HG02623 (cell line): ENCODE measurements around the gene GOLIM4.

Experiments
- ATAC-seq: cut with Tn5 transposase; IDR thresholded peaks from one replicate; pipeline ENCODE4 v1.9.1; 2021; ENCODE audit warnings: moderate library complexity; ENCODE audit not compliant: unreplicated experiment

Gene GOLIM4

DNA sequence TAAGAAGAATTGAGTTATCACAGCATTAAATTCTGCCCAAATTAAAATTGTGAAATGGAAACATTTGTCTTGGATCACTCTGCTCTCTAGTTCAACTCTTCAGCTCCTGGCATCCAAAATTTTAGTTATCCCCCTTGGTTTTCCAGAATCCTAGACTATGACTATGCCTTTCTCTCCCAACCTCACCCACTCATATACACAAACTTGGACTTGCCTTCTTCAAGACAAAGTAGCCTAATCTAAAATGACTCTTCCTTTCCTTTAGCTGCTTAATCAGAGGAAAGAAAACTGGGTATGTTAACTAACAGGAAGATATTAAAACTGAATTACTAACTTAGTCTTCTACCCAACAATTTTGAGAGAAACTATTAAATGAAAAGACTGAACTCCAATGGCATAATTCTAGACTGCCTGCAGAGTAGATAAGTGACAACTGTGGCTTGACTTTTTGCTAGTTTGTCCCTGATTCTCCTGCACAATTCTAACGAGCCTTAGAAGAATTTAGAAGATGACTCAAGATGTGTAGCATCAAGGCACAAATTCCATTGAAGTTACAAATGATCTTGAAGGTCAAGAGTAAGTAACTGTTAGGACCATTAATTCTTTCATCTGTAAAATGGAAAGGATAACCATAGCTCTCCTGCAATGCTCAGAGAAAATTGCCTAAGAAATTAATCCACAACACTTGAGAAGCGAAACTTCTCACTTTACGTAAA is 5.2 kb upstream of the GOLIM4 start:
- no peak for ATAC-seq

DNA sequence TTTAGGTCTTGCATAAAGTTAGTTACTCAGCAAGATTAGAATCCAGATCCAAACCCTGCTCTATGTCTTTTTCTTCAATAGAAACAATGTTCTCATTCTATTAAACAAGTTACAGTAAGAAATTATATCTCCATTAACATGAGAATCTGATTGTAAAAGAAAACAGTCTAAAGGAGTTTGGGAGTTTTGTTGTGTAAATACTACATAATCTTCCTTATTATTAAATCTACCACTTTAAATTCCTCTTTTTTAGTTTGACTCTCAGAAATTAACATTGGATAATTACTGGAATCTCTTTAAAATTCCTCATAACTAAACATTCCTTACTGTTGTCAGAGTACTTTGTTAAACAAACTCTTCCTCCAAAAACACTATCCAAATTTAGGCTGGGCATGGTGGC is 1.7 kb upstream of the GOLIM4 start:
- no peak for ATAC-seq

GRCh38 chr3:168096210-168096652 is 507 bp upstream of the GOLIM4 start:
- ATAC-seq, result peak; percentile 1

- ATAC-seq, result peak; percentile 39
Measured at GRCh38 chr3:168094877-168095610, 680 bp downstream of the GOLIM4 start.

DNA sequence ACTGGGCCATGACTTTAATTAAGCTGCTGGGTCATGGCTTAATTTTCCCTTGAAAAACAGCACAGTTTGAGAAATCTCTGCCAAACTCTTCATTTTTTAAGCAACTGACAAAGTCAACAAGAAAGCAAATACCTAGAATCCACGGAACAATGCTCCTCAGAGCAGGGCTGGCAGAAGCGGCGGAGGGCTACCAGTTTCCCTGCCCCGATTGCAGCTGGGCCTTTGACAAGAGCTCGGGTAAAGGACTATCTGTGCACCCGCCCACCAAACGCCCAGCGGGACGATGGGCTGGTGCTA is 1.2 kb downstream of the GOLIM4 start:
- ATAC-seq, result no peak

DNA sequence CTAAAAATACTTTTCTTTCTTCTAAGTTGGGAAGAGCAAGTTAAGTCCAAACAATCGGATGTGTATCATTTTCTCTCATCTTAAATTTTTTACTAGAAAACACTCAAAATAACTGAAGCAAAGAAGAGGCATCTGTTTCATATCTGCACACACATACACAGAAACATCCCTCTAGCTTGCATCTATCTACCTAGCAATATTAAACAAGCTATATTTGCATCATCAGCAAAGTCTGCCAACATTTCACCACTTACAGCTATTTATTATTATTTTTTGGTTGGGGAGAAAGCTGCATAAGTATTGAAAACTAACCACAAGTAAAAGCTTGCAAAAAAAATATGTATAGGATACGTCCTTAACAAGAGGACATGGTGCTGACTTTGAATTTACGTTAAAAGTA is 1.9 kb downstream of the GOLIM4 start:
- no peak for ATAC-seq

GRCh38 chr3:168093229-168093628 is 2.5 kb downstream of the GOLIM4 start:
- no peak for ATAC-seq

- ATAC-seq, result no peak
Measured at GRCh38 chr3:168091941-168092340, 3.8 kb downstream of the GOLIM4 start.

DNA sequence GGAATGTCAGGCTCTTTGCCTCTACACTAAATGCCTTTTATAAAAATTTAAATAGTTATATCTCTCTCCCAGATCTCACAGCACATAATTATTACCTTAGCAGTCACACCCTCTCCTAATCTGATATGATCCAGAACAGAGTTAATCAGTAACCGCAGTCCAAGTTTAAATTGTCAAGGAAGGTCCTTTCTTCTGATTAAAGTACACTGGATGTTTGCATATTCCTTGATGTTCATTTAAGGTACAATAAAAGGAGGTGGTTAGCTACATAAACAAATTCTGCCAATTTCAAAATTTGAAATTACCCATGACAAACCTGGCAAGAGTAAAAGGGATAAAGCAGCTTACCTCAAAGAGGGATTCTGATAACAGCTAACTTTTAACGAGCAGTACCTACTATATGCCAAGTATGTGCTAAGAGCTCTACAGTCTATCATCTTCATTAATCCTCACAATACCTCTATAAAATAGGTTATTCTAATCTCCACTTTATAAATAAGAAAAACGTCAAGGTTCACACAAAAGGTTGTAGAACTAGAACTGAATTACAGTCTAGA is 4.3 kb downstream of the GOLIM4 start:
- no peak for ATAC-seq

- no peak for ATAC-seq
Measured at GRCh38 chr3:168090306-168091085, 5.2 kb downstream of the GOLIM4 start.

DNA sequence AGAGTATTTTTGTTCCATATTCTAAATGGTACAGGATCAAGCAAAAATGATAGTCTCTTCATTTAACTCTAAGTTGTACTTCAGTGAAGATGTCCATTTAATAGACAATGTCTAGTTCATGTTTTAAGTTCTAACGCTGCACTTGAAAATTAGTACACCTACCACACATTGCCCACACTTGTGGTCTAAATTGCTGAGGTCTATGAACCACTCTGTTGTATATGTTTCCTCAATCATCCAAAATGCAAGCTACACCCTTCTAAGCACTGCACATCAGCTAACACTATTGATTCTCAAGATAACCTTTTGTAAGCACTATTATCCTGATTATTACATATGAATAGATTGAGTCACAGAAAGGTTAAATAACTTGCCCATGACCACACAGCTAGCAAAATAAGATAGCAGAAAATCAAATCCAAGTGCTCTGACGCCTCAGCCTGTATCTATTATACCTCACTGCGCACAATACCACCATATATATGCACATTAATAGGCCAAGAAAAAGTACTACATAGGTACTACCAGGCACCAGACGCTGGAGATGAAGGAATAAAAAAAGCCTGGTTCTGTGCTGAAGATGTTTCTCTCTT is 6.4 kb downstream of the GOLIM4 start:
- no peak for ATAC-seq

DNA sequence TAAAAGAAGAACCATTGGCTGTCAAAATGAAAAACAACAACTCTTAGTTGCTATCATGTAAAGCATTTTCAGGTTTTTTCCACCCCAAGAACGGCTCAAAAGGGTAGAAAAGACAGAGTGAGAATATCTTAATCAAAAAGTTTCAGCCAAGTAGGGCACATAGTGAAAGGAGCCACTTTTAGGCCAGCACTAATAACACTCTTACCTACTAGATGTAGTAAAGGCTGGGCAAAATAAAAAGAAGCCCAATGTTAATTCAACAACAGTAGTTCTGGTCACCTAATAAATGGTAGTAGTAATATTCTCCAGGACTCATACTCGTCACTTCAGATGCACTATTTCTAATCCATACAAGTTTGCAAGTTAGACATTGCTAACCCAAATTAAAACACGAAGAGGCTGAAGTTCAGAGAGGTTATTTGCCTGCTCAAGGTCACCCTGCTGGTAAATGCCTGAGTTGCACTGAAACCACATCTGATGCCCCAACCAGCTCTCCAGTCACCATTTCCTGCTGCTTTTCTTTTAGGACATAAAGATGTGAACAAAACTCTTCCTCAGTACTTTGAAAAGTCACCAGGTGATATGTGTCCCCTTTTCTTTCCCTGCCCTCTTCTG is 7.5 kb downstream of the GOLIM4 start:
- ATAC-seq, result peak; percentile 71

- ATAC-seq, result no peak
Measured at GRCh38 chr3:168087539-168087938, 8.2 kb downstream of the GOLIM4 start.

- no peak for ATAC-seq
Measured at GRCh38 chr3:168086541-168087260, 9.0 kb downstream of the GOLIM4 start.

GRCh38 chr3:168085491-168086119 is 10.1 kb downstream of the GOLIM4 start:
- ATAC-seq, result peak; percentile 65

- ATAC-seq, result no peak
Measured at GRCh38 chr3:168083906-168084305, 11.8 kb downstream of the GOLIM4 start.

DNA sequence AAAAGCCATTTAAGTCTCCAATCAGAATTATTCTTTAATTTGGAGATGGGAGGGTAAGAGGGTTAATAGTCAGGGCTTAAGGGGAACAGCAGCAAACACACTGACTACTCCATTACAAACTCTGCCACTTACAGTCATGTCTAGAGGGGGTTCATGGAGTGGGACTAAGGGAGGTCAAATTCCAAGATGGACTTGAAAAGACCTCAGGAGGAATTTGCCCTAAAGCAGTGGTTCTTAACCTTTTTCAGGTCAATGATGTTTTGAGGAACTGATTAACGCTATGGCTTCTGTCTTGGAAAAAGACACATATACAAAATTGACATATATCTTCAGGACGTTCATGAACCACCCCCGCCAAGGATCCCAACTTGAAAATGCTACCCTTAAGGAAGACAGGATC is 13.9 kb downstream of the GOLIM4 start:
- ATAC-seq, result no peak

GRCh38 chr3:168081171-168081771 is 14.5 kb downstream of the GOLIM4 start:
- no peak for ATAC-seq

GRCh38 chr3:168080499-168081170 is 15.1 kb downstream of the GOLIM4 start:
- ATAC-seq, result no peak
